Hepatocyte (in vitro differentiated cells): Measurements from ENCODE around the gene YPEL1.

Experiments used
- CTCF ChIP-seq: fragments of 200-600 bp; sonication (generic); IDR thresholded peaks from 2 replicates; pipeline ENCODE4 v1.5.1; 2016; ENCODE audit warnings: antibody characterized with exemption, mild to moderate bottlenecking; ENCODE audit not compliant: poor library complexity
- EZH2 ChIP-seq: fragments of 200-600 bp; sonication (generic); IDR thresholded peaks from 2 replicates; pipeline ENCODE4 v1.6.1; 2016; ENCODE audit warnings: antibody characterized with exemption, mild to moderate bottlenecking, borderline replicate concordance
- EZH2phosphoT487 ChIP-seq: fragments of 200-600 bp; sonication (generic); IDR thresholded peaks from one replicate; pipeline ENCODE4 v1.6.1; 2018; ENCODE audit warnings: antibody characterized with exemption, mild to moderate bottlenecking, low read depth, moderate library complexity; ENCODE audit not compliant: unreplicated experiment, severe bottlenecking

GRCh38 chr22:21652010-21652546 is 83.5 kb downstream of the YPEL1 start:
- TF ChIP-seq CTCF (no peak), EZH2phosphoT487 (no peak), EZH2 (no peak)
